HepG2 (cell line): ENCODE results near the gene PCSK6. TPM values are rescaled to one million over a fixed set of nuclear protein-coding genes. Genes with fewer than 3 reads are reported as not detected.
A peak's percentile ranks its signal among the peaks of the same experiment; 100 is the strongest.

Experiments used
- AHR ChIP-seq: IDR thresholded peaks from 2 replicates; pipeline ENCODE4 v1.6.1; 2018; ENCODE audit warnings: missing genetic modification reagents, missing compliant biosample characterization
- FOXJ3 ChIP-seq: sonication (generic); formaldehyde crosslinking; IDR thresholded peaks from 2 replicates; pipeline ENCODE4 v1.4.0; 2020; ENCODE audit warnings: missing genetic modification reagents, mild to moderate bottlenecking, borderline replicate concordance
- HIC2 ChIP-seq: sonication (generic); formaldehyde crosslinking; IDR thresholded peaks from 2 replicates; pipeline ENCODE4 v1.9.0; 2022; ENCODE audit warnings: low read depth, missing genetic modification reagents
- NPAS2 ChIP-seq: sonication (generic); formaldehyde crosslinking; IDR thresholded peaks from 2 replicates; pipeline ENCODE4 v1.8.0; 2022; ENCODE audit warnings: mild to moderate bottlenecking, missing genetic modification reagents, borderline replicate concordance
- PATZ1 ChIP-seq: sonication (generic); formaldehyde crosslinking; IDR thresholded peaks from 2 replicates; pipeline ENCODE4 v1.4.0; 2020; ENCODE audit warnings: missing genetic modification reagents
- PPARG ChIP-seq: conservative IDR thresholded peaks from 2 replicates; pipeline ENCODE4 v1.6.1; 2016; ENCODE audit warnings: missing biosample characterization, missing genetic modification reagents
- REXO4 ChIP-seq: sonication (generic); formaldehyde crosslinking; IDR thresholded peaks from 2 replicates; pipeline ENCODE4 v1.8.0; 2022; ENCODE audit warnings: missing genetic modification reagents, mild to moderate bottlenecking, borderline replicate concordance
- SALL1 ChIP-seq: sonication (generic); formaldehyde crosslinking; IDR thresholded peaks from 2 replicates; pipeline ENCODE4 v1.8.0; 2022; ENCODE audit warnings: mild to moderate bottlenecking, missing genetic modification reagents
- SCMH1 ChIP-seq: sonication (generic); formaldehyde crosslinking; IDR thresholded peaks from 2 replicates; pipeline ENCODE4 v1.9.0; 2021; ENCODE audit warnings: missing genetic modification reagents, mild to moderate bottlenecking, borderline replicate concordance
- SRY ChIP-seq: sonication (generic); formaldehyde crosslinking; IDR thresholded peaks from 2 replicates; pipeline ENCODE4 v1.8.0; 2022; ENCODE audit warnings: mild to moderate bottlenecking, missing genetic modification reagents
- SYNCRIP ChIP-seq: fragments of 200-400 bp; formaldehyde crosslinking; IDR thresholded peaks from 2 replicates; pipeline ENCODE4 v1.6.1; 2018; ENCODE audit warnings: mild to moderate bottlenecking, low read depth, low read length; ENCODE audit not compliant: insufficient read depth
- TCF12 ChIP-seq, 2 experiments: fragments of 450-650 bp in 1 of 2; sonication (generic) in 1 of 2; formaldehyde crosslinking in 1 of 2; IDR thresholded peaks; 2 replicates each; pipeline versions ENCODE4 v1.6.1 to v1.8.0; 2017 to 2022; ENCODE audit warnings: antibody characterized with exemption in 1 of 2, mild to moderate bottlenecking in 1 of 2, missing genetic modification reagents in 1 of 2, moderate library complexity in 1 of 2
- TFDP2 ChIP-seq: sonication (generic); formaldehyde crosslinking; IDR thresholded peaks from 2 replicates; pipeline ENCODE4 v1.4.0; 2020; ENCODE audit warnings: missing genetic modification reagents
- ZFAT ChIP-seq: sonication (generic); formaldehyde crosslinking; conservative IDR thresholded peaks from 2 replicates; pipeline ENCODE4 v1.8.1; 2023; ENCODE audit warnings: missing genetic modification reagents, inconsistent platforms
- ZKSCAN5 ChIP-seq: sonication (generic); formaldehyde crosslinking; IDR thresholded peaks from 2 replicates; pipeline ENCODE4 v1.5.1; 2020; ENCODE audit warnings: mild to moderate bottlenecking, missing genetic modification reagents
- ZNF296 ChIP-seq: sonication (generic); formaldehyde crosslinking; conservative IDR thresholded peaks from 2 replicates; pipeline ENCODE4 v1.5.0; 2020; ENCODE audit warnings: mild to moderate bottlenecking, missing genetic modification reagents
- ZNF562 ChIP-seq: sonication (generic); formaldehyde crosslinking; IDR thresholded peaks from 2 replicates; pipeline ENCODE4 v1.8.0; 2022; ENCODE audit warnings: missing genetic modification reagents, borderline replicate concordance
- ZNF775 ChIP-seq: sonication (generic); formaldehyde crosslinking; IDR thresholded peaks from 2 replicates; pipeline ENCODE4 v1.4.0; 2020; ENCODE audit warnings: missing genetic modification reagents, mild to moderate bottlenecking, moderate library complexity, borderline replicate concordance
- ZNF816 ChIP-seq: sonication (generic); formaldehyde crosslinking; IDR thresholded peaks from 2 replicates; pipeline ENCODE4 v1.8.0; 2022; ENCODE audit warnings: missing genetic modification reagents, mild to moderate bottlenecking, borderline replicate concordance
- polyA plus RNA-seq, 8 experiments: library from polyadenylated mRNA; depleted of rRNA in 3 of 8; stranded (reverse) in 7 of 8; unstranded in 1 of 8; fragments of >200 nt; fragmentation: Illumina TruSeq in 4 of 8; extraction: Trizol in 4 of 8; gene quantifications; 2 replicates each; pipeline versions ENCODE4 v1.2.1 to v1.2.3, GENCODE V29; 2011 to 2016; ENCODE audit warnings: low read depth in 4 of 8, missing spikeins in 1 of 8, mixed read lengths in 1 of 8; ENCODE audit not compliant: insufficient read depth in 1 of 8
- total RNA-seq, 5 experiments: library from RNA; depleted of rRNA; stranded (reverse); fragments of >200 nt; fragmentation: Illumina TruSeq; extraction: Trizol; gene quantifications; 2 replicates each; pipeline ENCODE4 v1.2.3, GENCODE V29; 2016; ENCODE audit warnings: low read depth in 1 of 5
- TF ChIP-seq, protein P1 (sequence below): sonication (generic); formaldehyde crosslinking; IDR thresholded peaks from 2 replicates; pipeline ENCODE4 v1.4.0; 2020; ENCODE audit warnings: missing genetic modification reagents, borderline replicate concordance

PCSK6 gene
- total and polyA plus RNA-seq, 2 of the 13 experiments (the other 11 are each of a cell fraction or from before 2014, with no cell fraction given), result 56.5 to 155 TPM

GRCh38 chr15:101277038-101277822, 212.3 kb downstream of the PCSK6 start, which contains the start of gene SELENOS (continued):
- TF ChIP-seq TFDP2 (CRISPR knock-in tag) (0 out of 2 replicates have a peak, but pooled peaks have one; percentile 33), SCMH1 (CRISPR knock-in tag) (no peak), TCF12 (IDR thresholded peaks at IDR 0.05) (no peak), TCF12 (CRISPR knock-in tag; IDR thresholded peaks at IDR 0.05) (no peak), ZFAT (peak; percentile 68; the same call in 1 of the 2 replicates), REXO4 (CRISPR knock-in tag) (no peak), ZNF296 (CRISPR knock-in tag) (no peak), ZKSCAN5 (CRISPR knock-in tag) (no peak), SRY (CRISPR knock-in tag) (peak; percentile 77; the same call in 1 of the 2 replicates), NPAS2 (CRISPR knock-in tag) (no peak), SYNCRIP (no peak), FOXJ3 (CRISPR knock-in tag) (no peak), ZNF562 (CRISPR knock-in tag) (no peak), SALL1 (peak; percentile 67), PPARG (CRISPR knock-in tag) (no peak), ZNF775 (CRISPR knock-in tag) (no peak), PATZ1 (CRISPR knock-in tag) (no peak), HIC2 (CRISPR knock-in tag) (no peak), ZNF816 (CRISPR knock-in tag) (no peak), AHR (no peak)
- TF ChIP-seq, protein P1, sequence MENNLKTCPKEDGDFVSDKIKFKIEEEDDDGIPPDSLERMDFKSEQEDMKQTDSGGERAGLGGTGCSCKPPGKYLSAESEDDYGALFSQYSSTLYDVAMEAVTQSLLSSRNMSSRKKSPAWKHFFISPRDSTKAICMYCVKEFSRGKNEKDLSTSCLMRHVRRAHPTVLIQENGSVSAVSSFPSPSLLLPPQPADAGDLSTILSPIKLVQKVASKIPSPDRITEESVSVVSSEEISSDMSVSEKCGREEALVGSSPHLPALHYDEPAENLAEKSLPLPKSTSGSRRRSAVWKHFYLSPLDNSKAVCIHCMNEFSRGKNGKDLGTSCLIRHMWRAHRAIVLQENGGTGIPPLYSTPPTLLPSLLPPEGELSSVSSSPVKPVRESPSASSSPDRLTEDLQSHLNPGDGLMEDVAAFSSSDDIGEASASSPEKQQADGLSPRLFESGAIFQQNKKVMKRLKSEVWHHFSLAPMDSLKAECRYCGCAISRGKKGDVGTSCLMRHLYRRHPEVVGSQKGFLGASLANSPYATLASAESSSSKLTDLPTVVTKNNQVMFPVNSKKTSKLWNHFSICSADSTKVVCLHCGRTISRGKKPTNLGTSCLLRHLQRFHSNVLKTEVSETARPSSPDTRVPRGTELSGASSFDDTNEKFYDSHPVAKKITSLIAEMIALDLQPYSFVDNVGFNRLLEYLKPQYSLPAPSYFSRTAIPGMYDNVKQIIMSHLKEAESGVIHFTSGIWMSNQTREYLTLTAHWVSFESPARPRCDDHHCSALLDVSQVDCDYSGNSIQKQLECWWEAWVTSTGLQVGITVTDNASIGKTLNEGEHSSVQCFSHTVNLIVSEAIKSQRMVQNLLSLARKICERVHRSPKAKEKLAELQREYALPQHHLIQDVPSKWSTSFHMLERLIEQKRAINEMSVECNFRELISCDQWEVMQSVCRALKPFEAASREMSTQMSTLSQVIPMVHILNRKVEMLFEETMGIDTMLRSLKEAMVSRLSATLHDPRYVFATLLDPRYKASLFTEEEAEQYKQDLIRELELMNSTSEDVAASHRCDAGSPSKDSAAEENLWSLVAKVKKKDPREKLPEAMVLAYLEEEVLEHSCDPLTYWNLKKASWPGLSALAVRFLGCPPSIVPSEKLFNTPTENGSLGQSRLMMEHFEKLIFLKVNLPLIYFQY, result no peak
